ENCODE data around the gene TTLL4.

DNA sequence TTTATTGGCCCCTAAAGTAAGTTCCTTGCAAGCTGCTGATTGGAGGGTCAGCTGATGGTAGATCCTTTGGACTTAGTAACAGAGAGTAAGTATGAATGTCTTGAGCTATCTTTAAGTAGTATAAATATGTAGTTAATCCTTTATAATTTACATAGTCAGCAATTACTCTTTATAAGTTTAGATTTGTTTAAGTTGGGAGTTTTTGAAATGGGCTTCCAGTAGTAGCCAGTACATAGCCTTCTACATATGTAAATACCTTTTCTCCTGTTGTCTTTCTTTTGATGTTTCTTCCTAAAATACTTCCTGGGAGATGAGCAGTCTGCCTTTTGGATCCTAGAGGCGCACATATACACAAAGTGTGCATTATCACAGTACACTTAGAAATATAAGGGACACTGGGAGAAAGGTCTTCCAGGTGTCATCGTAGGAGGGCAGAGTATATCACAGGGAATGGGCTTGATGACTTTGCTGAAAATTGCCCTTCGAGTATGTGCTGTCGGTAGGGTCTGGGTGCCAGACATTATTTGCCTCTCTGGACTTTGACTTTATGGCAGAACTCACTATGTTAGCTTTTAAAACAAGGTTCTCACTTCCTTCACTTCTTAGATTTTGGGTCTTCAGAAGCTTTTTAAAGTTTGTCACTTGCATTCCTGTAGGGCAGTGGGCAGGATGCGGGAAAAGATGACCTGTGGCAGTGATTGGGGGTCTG lies 21.6 kb downstream of the TTLL4 start:
- TF ChIP-seq POLR2A (IDR thresholded peaks at IDR 0.05) = no peak
- TF ChIP-seq, protein P1, sequence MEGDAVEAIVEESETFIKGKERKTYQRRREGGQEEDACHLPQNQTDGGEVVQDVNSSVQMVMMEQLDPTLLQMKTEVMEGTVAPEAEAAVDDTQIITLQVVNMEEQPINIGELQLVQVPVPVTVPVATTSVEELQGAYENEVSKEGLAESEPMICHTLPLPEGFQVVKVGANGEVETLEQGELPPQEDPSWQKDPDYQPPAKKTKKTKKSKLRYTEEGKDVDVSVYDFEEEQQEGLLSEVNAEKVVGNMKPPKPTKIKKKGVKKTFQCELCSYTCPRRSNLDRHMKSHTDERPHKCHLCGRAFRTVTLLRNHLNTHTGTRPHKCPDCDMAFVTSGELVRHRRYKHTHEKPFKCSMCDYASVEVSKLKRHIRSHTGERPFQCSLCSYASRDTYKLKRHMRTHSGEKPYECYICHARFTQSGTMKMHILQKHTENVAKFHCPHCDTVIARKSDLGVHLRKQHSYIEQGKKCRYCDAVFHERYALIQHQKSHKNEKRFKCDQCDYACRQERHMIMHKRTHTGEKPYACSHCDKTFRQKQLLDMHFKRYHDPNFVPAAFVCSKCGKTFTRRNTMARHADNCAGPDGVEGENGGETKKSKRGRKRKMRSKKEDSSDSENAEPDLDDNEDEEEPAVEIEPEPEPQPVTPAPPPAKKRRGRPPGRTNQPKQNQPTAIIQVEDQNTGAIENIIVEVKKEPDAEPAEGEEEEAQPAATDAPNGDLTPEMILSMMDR (IDR thresholded peaks at IDR 0.05) = no peak
